ENCODE results near the gene DNASE1L3. TPM values are rescaled to one million over a fixed set of nuclear protein-coding genes. Genes with fewer than 3 reads are reported as not detected.

Gene DNASE1L3
- total RNA-seq, result not detected in 2 replicates
- long read RNA-seq, result 0 reads

GRCh38 chr3:58210761-58211460 is at the start of gene DNASE1L3:
Gene DNASE1L3, minus strand, starts transcription at chr3:58210972. Its CDS starts 66 bp downstream, at chr3:58210906.
- H3K36me3 Mint-ChIP-seq (ENCODE audit: unreplicated experiment), result no peaks in the 10 kb centered on the region
- H3K4me3 Mint-ChIP-seq (ENCODE audit: unreplicated experiment), result no peak within 1 kb of the TSS
- no peaks in the 10 kb centered on the region for H3K9me3 Mint-ChIP-seq (ENCODE audit: unreplicated experiment)
- no peak for DNase-seq (ENCODE audit: extremely low spot score, unreplicated experiment)
- TF ChIP-seq CTCF (IDR thresholded peaks at IDR 0.05), result no peak
- no peak within 1 kb of the TSS for H3K27ac Mint-ChIP-seq (ENCODE audit: unreplicated experiment)
- peaks cover 56% of the 10 kb centered on the region for H3K27me3 Mint-ChIP-seq (ENCODE audit: unreplicated experiment)
- no peaks in the 10 kb centered on the region for H3K4me1 Mint-ChIP-seq (ENCODE audit: unreplicated experiment)

GRCh38 chr3:58260261-58260731 is 49.5 kb upstream of the DNASE1L3 start:
- H3K27me3 Mint-ChIP-seq (ENCODE audit: unreplicated experiment), result no peaks in the 10 kb centered on the region
- H3K4me1 Mint-ChIP-seq (ENCODE audit: unreplicated experiment), result no peaks in the 10 kb centered on the region
- H3K27ac Mint-ChIP-seq (ENCODE audit: unreplicated experiment), result no peak overlapping the region
- H3K36me3 Mint-ChIP-seq (ENCODE audit: unreplicated experiment), result peaks cover 11% of the 10 kb centered on the region
- DNase-seq (ENCODE audit: extremely low spot score, unreplicated experiment), result no peak
- H3K4me3 Mint-ChIP-seq (ENCODE audit: unreplicated experiment), result no peak overlapping the region
- no peak for TF ChIP-seq CTCF (IDR thresholded peaks at IDR 0.05)
- no peaks in the 10 kb centered on the region for H3K9me3 Mint-ChIP-seq (ENCODE audit: unreplicated experiment)

- Mint-ChIP-seq H3K9me3 (ENCODE audit: unreplicated experiment) (no peaks in the 10 kb centered on the region), H3K36me3 (ENCODE audit: unreplicated experiment) (peaks cover 11% of the 10 kb centered on the region), H3K27ac (ENCODE audit: unreplicated experiment) (no peak overlapping the region), H3K27me3 (ENCODE audit: unreplicated experiment) (no peaks in the 10 kb centered on the region), H3K4me1 (ENCODE audit: unreplicated experiment) (no peaks in the 10 kb centered on the region), H3K4me3 (ENCODE audit: unreplicated experiment) (no peak overlapping the region)
- no peak for TF ChIP-seq CTCF (IDR thresholded peaks at IDR 0.05)
- DNase-seq (ENCODE audit: extremely low spot score, unreplicated experiment), result no peak
Measured at GRCh38 chr3:58258392-58259055, 47.8 kb upstream of the DNASE1L3 start.

GRCh38 chr3:58256511-58256910 is 45.7 kb upstream of the DNASE1L3 start:
- Mint-ChIP-seq H3K27ac (ENCODE audit: unreplicated experiment) (no peak overlapping the region), H3K4me3 (ENCODE audit: unreplicated experiment) (no peak overlapping the region), H3K4me1 (ENCODE audit: unreplicated experiment) (peaks cover 6% of the 10 kb centered on the region), H3K27me3 (ENCODE audit: unreplicated experiment) (no peaks in the 10 kb centered on the region), H3K36me3 (ENCODE audit: unreplicated experiment) (peaks cover 12% of the 10 kb centered on the region), H3K9me3 (ENCODE audit: unreplicated experiment) (no peaks in the 10 kb centered on the region)
- DNase-seq (ENCODE audit: extremely low spot score, unreplicated experiment), result no peak
- no peak for TF ChIP-seq CTCF (IDR thresholded peaks at IDR 0.05)

GRCh38 chr3:58256061-58256460 is 45.3 kb upstream of the DNASE1L3 start:
- peaks cover 6% of the 10 kb centered on the region for H3K4me1 Mint-ChIP-seq (ENCODE audit: unreplicated experiment)
- H3K4me3 Mint-ChIP-seq (ENCODE audit: unreplicated experiment), result no peak overlapping the region
- no peak overlapping the region for H3K27ac Mint-ChIP-seq (ENCODE audit: unreplicated experiment)
- H3K27me3 Mint-ChIP-seq (ENCODE audit: unreplicated experiment), result no peaks in the 10 kb centered on the region
- DNase-seq (ENCODE audit: extremely low spot score, unreplicated experiment), result no peak
- H3K36me3 Mint-ChIP-seq (ENCODE audit: unreplicated experiment), result peaks cover 12% of the 10 kb centered on the region
- TF ChIP-seq CTCF (IDR thresholded peaks at IDR 0.05), result no peak
- no peaks in the 10 kb centered on the region for H3K9me3 Mint-ChIP-seq (ENCODE audit: unreplicated experiment)

Data from osteocyte (in vitro differentiated cells).